Endothelial cell (in vitro differentiated cells): Measurements from ENCODE around the gene DAAM2. TPM values are rescaled to one million over a fixed set of nuclear protein-coding genes. Genes with fewer than 3 reads are reported as not detected.

ENCODE experiments used
- DNase-seq: peaks from one replicate; pipeline ENCODE4 v3.0.0; 2021; ENCODE audit warnings: low spot score
- H3K27ac Mint-ChIP-seq: one replicate; pipeline ENCODE4 v1.8.0; 2021; ENCODE audit warnings: mixed read lengths, inconsistent platforms; ENCODE audit not compliant: unreplicated experiment
- H3K27me3 Mint-ChIP-seq: one replicate; pipeline ENCODE4 v1.8.0; 2021; ENCODE audit warnings: mild to moderate bottlenecking, moderate library complexity, mixed read lengths, inconsistent platforms; ENCODE audit not compliant: unreplicated experiment
- H3K36me3 Mint-ChIP-seq: one replicate; pipeline ENCODE4 v1.8.0; 2021; ENCODE audit warnings: mild to moderate bottlenecking, low read depth, mixed read lengths, inconsistent platforms; ENCODE audit not compliant: unreplicated experiment
- H3K4me1 Mint-ChIP-seq: one replicate; pipeline ENCODE4 v1.8.0; 2021; ENCODE audit warnings: mild to moderate bottlenecking, mixed read lengths, inconsistent platforms; ENCODE audit not compliant: unreplicated experiment
- H3K4me3 Mint-ChIP-seq: one replicate; pipeline ENCODE4 v1.8.0; 2021; ENCODE audit warnings: mild to moderate bottlenecking, mixed read lengths, inconsistent platforms; ENCODE audit not compliant: unreplicated experiment
- H3K9me3 Mint-ChIP-seq: one replicate; pipeline ENCODE4 v1.8.0; 2021; ENCODE audit warnings: mixed read lengths, inconsistent platforms; ENCODE audit not compliant: unreplicated experiment
- CTCF ChIP-seq: fragments of 200-600 bp; sonication (generic); IDR thresholded peaks from one replicate; pipeline ENCODE4 v1.5.0; 2021; ENCODE audit warnings: antibody characterized with exemption; ENCODE audit not compliant: unreplicated experiment
- total RNA-seq: library from RNA; stranded (reverse); fragmentation: NEBNext Ultra II Directional; extraction: Animal tissue kit (Norgen Biotek cat#: 25700); gene quantifications from one replicate; pipeline ENCODE4 v1.2.1, GENCODE V29; 2021; ENCODE audit not compliant: unreplicated experiment

Gene DAAM2
- total RNA-seq, 1 donor from 2014 or later = 3.0 TPM

- no peak overlapping the region for H3K27ac Mint-ChIP-seq
- no peaks in the 10 kb centered on the region for H3K9me3 Mint-ChIP-seq
- peaks cover 12% of the 10 kb centered on the region for H3K4me1 Mint-ChIP-seq
- DNase-seq = no peak
- H3K36me3 Mint-ChIP-seq = no peaks in the 10 kb centered on the region
- no peak overlapping the region for H3K4me3 Mint-ChIP-seq
- H3K27me3 Mint-ChIP-seq = peaks cover 8% of the 10 kb centered on the region
- TF ChIP-seq CTCF = no peak
Observed at GRCh38 chr6:39859025-39859424, 66.8 kb downstream of the DAAM2 start.

GRCh38 chr6:39861663-39862062, 69.5 kb downstream of the DAAM2 start:
- no peak for DNase-seq
- Mint-ChIP-seq H3K9me3 (no peaks in the 10 kb centered on the region), H3K36me3 (no peaks in the 10 kb centered on the region), H3K27me3 (peaks cover 7% of the 10 kb centered on the region), H3K4me3 (no peak overlapping the region), H3K27ac (no peak overlapping the region), H3K4me1 (peaks cover 11% of the 10 kb centered on the region)
- no peak for TF ChIP-seq CTCF

- peaks cover 11% of the 10 kb centered on the region for H3K4me1 Mint-ChIP-seq
- no peaks in the 10 kb centered on the region for H3K36me3 Mint-ChIP-seq
- peak; percentile 92 for TF ChIP-seq CTCF
- DNase-seq = peak; percentile 66
- H3K9me3 Mint-ChIP-seq = no peaks in the 10 kb centered on the region
- H3K4me3 Mint-ChIP-seq = no peak overlapping the region
- peaks cover 2% of the 10 kb centered on the region for H3K27me3 Mint-ChIP-seq
- H3K27ac Mint-ChIP-seq = no peak overlapping the region
Observed at GRCh38 chr6:39865011-39865888, 73.1 kb downstream of the DAAM2 start.

GRCh38 chr6:39867592-39867991, 75.4 kb downstream of the DAAM2 start:
- TF ChIP-seq CTCF = no peak
- no peak overlapping the region for H3K4me3 Mint-ChIP-seq
- no peaks in the 10 kb centered on the region for H3K36me3 Mint-ChIP-seq
- peaks cover 4% of the 10 kb centered on the region for H3K27me3 Mint-ChIP-seq
- no peak for DNase-seq
- peaks cover 3% of the 10 kb centered on the region for H3K4me1 Mint-ChIP-seq
- H3K9me3 Mint-ChIP-seq = no peaks in the 10 kb centered on the region
- no peak overlapping the region for H3K27ac Mint-ChIP-seq

- no peaks in the 10 kb centered on the region for H3K9me3 Mint-ChIP-seq
- no peak for TF ChIP-seq CTCF
- H3K27me3 Mint-ChIP-seq = peaks cover 2% of the 10 kb centered on the region
- peaks cover under 1% of the 10 kb centered on the region for H3K4me1 Mint-ChIP-seq
- no peak overlapping the region for H3K27ac Mint-ChIP-seq
- H3K36me3 Mint-ChIP-seq = no peaks in the 10 kb centered on the region
- no peak for DNase-seq
- H3K4me3 Mint-ChIP-seq = no peak overlapping the region
Observed at GRCh38 chr6:39870950-39871349, 78.8 kb downstream of the DAAM2 start.
